Kidney glomerular epithelial cell (primary cell): ENCODE results near the gene DOCK10.

Experiments used
- DNase-seq: peaks from one replicate; lab custom pipeline; 2025; lab: John Stamatoyannopoulos, UW

Gene DOCK10

GRCh38 chr2:225011585-225011984, 30.7 kb downstream of the DOCK10 start:
- DNase-seq: no peak

- peak; percentile 53 for DNase-seq
Observed at GRCh38 chr2:225010804-225011203, 31.5 kb downstream of the DOCK10 start.

GRCh38 chr2:225009768-225010167, 32.5 kb downstream of the DOCK10 start:
- peak; percentile 33 for DNase-seq

- DNase-seq: no peak
Observed at GRCh38 chr2:225008935-225009334, 33.3 kb downstream of the DOCK10 start.

GRCh38 chr2:225008179-225008856, 34.0 kb downstream of the DOCK10 start:
- no peak for DNase-seq

GRCh38 chr2:225006730-225007129, 35.5 kb downstream of the DOCK10 start:
- DNase-seq: no peak

- peak; percentile 45 for DNase-seq
Observed at GRCh38 chr2:225004597-225004996, 37.7 kb downstream of the DOCK10 start.

- peak; percentile 82 for DNase-seq
Observed at GRCh38 chr2:225002656-225003045, 39.6 kb downstream of the DOCK10 start.

- DNase-seq: peak; percentile 39
Observed at GRCh38 chr2:225002039-225002655, 40.1 kb downstream of the DOCK10 start.

- DNase-seq: no peak
Observed at GRCh38 chr2:224999754-225000153, 42.5 kb downstream of the DOCK10 start.

GRCh38 chr2:224999321-224999720, 42.9 kb downstream of the DOCK10 start:
- no peak for DNase-seq

GRCh38 chr2:224997802-224998201, 44.5 kb downstream of the DOCK10 start:
- DNase-seq: no peak

- no peak for DNase-seq
Observed at GRCh38 chr2:224995419-224995818, 46.8 kb downstream of the DOCK10 start.

GRCh38 chr2:224994242-224994823, 47.9 kb downstream of the DOCK10 start:
- DNase-seq: no peak

GRCh38 chr2:224990710-224991109, 51.6 kb downstream of the DOCK10 start:
- no peak for DNase-seq

GRCh38 chr2:224987733-224988132, 54.5 kb downstream of the DOCK10 start:
- DNase-seq: no peak

- DNase-seq: no peak
Observed at GRCh38 chr2:224986477-224986876, 55.8 kb downstream of the DOCK10 start.

GRCh38 chr2:224984637-224985036, 57.6 kb downstream of the DOCK10 start:
- DNase-seq: no peak

- DNase-seq: no peak
Observed at GRCh38 chr2:224983712-224984554, 58.3 kb downstream of the DOCK10 start.

GRCh38 chr2:224982910-224983711, 59.2 kb downstream of the DOCK10 start:
- no peak for DNase-seq

GRCh38 chr2:224982226-224982625, 60.0 kb downstream of the DOCK10 start:
- no peak for DNase-seq
